Cardiac fibroblast (primary cell): ENCODE results near the gene CFP.
"Not testable (repeated sequence)": the region's sequence is repeated elsewhere in the genome, so short reads cannot be mapped to it uniquely, and the experiment has no call there.

ENCODE experiments used
- DNase-seq, 2 donors: peaks; one replicate each; pipeline versions ENCODE4 v3.0.0 to v3.0.0-alpha.2; 2010; ENCODE audit warnings: low read depth in 2 of 2
- H3K4me3 ChIP-seq, 2 donors: replicated peaks in 1 of 2; 1 replicate in 1 of 2; 2 replicates in 1 of 2; pipeline ENCODE4 v1.5.1; 2011; ENCODE audit warnings: low read depth in 2 of 2, low read length in 2 of 2, mild to moderate bottlenecking in 2 of 2, moderate library complexity in 1 of 2
- CTCF ChIP-seq: IDR thresholded peaks from one replicate; pipeline ENCODE4 v1.5.1; 2011; ENCODE audit warnings: low read depth, mild to moderate bottlenecking, low read length, inconsistent platforms

The CFP gene

GRCh38 chrX:47607091-47607490, 22.6 kb downstream of the CFP start:
- DNase-seq = peak in 1 of 2 donors; percentile 36
- TF ChIP-seq CTCF = no peak

GRCh38 chrX:47605024-47605423, 24.7 kb downstream of the CFP start:
- H3K4me3 ChIP-seq = no peak overlapping the region
- no peak for TF ChIP-seq CTCF
- no peak for DNase-seq

More at GRCh38 chrX:47607091-47607490, 22.6 kb downstream of the CFP start:
- H3K4me3 ChIP-seq = no peak overlapping the region

GRCh38 chrX:47603125-47603524, 26.6 kb downstream of the CFP start:
- not testable (repeated sequence) for DNase-seq

GRCh38 chrX:47597222-47597621, 32.5 kb downstream of the CFP start:
- no peak overlapping the region for H3K4me3 ChIP-seq
- no peak for DNase-seq
- TF ChIP-seq CTCF = no peak

More at GRCh38 chrX:47603125-47603524, 26.6 kb downstream of the CFP start:
- not testable (repeated sequence) for H3K4me3 ChIP-seq

- no peak overlapping the region for H3K4me3 ChIP-seq
- TF ChIP-seq CTCF = no peak
- peak; percentile 69 to 85 for DNase-seq
Measured at GRCh38 chrX:47596256-47596655, 33.5 kb downstream of the CFP start.

DNA sequence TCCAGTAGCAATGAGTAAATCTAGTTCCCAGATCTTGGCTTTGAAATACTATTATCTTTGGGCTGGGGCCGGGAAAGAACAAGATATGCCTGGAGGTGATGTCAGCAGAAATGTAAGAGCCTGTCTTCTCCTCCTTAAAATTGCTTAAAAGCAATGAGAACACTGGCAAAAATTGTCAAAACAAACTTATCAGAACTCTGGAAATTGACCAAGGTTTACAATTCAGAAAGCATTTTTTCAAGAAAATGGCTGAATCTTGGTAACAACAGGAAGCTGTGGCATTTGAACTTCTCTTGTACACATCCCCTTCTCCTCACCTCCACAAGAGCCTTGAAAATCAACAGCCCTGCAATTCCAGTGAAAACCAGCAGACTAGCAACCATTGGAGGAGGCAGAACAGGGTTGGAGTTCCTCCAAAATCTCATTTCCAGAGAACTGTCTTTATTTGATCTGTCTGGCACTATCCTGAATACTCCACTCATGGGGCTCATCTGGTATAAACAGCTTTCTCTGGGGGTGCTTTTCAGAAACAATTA, 33.9 kb downstream of the CFP start:
- no peak overlapping the region for H3K4me3 ChIP-seq
- peak; percentile 88 to 93 for DNase-seq
- no peak for TF ChIP-seq CTCF

- DNase-seq = no peak
- H3K4me3 ChIP-seq = no peak overlapping the region
- TF ChIP-seq CTCF = no peak
Measured at GRCh38 chrX:47593522-47593921, 36.2 kb downstream of the CFP start.
